ENCODE measurements around the gene AFAP1.

DNA sequence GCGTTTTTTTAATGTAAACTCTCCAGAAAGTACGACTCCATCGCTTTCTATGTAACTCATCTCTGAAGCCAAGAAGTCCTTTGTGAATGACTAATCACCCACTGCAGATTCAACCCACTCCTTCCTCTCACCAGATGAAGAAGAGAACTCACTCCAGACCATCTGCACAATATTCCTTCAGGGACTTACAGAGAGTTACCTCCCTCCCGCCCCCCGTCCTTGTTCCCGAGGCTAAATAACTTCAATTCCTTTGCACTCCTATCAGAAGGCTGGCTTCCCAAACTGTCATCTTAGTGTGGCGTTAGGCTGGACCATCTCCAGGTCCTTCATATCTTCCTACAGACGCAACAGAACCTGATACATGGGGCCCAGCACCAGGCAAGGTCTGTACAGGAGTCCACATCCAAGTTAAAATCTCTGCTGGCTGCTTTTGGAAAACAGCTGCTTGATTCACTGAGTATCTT lies 82.4 kb downstream of the AFAP1 start:
- no peak for TF ChIP-seq POLR2A (IDR thresholded peaks at IDR 0.05)
- TF ChIP-seq, protein P1, sequence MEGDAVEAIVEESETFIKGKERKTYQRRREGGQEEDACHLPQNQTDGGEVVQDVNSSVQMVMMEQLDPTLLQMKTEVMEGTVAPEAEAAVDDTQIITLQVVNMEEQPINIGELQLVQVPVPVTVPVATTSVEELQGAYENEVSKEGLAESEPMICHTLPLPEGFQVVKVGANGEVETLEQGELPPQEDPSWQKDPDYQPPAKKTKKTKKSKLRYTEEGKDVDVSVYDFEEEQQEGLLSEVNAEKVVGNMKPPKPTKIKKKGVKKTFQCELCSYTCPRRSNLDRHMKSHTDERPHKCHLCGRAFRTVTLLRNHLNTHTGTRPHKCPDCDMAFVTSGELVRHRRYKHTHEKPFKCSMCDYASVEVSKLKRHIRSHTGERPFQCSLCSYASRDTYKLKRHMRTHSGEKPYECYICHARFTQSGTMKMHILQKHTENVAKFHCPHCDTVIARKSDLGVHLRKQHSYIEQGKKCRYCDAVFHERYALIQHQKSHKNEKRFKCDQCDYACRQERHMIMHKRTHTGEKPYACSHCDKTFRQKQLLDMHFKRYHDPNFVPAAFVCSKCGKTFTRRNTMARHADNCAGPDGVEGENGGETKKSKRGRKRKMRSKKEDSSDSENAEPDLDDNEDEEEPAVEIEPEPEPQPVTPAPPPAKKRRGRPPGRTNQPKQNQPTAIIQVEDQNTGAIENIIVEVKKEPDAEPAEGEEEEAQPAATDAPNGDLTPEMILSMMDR (IDR thresholded peaks at IDR 0.05), result no peak
- TF ChIP-seq EP300 (IDR thresholded peaks at IDR 0.05), result no peak
- TF ChIP-seq POLR2AphosphoS5 (IDR thresholded peaks at IDR 0.05), result no peak
